RKO (cell line): ENCODE results near the gene RPP14.

Source experiments
- DNase-seq: peaks from one replicate; pipeline ENCODE4 v3.0.0-alpha.2; 2016; ENCODE audit warnings: low spot score

The RPP14 gene

DNA sequence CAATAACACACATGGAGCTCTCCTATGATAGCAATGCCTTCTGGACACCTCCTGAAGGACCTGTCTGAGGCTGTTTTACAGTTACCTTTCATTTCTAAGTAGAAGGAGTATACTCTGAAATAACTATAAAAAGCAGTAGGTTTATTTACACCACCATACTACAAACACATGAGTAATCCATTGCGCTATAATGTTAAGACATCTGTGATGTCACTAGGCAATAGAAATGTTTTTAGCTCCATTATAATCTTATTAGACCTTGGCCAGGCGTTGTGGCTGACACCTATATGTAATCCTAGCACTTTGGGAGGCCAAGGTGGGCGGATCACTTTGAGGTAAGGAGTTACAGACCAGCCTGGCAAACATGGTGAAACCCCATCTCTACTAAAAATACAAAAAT, 51.4 kb downstream of the RPP14 start:
- no peak for DNase-seq

- no peak for DNase-seq
Measured at GRCh38 chr3:58358092-58358491, 52.0 kb downstream of the RPP14 start.

DNA sequence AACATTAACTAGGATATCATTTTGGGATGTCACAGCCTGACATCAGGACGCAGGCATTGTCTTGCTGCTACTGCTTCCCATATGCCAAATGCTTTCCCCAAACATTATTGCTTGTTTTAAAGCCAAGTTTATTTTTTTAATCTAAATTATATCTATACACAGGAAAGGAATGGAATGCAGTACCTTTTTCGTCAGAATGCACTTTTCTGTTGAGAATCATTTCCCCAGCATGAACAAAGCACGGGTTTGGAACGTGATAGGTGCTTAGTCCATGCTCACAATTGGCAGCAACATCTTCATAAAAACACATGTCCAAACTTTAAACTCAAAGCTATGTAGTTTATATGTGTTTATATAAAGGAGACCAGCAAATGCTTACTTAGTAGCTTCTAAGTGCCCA, 52.8 kb downstream of the RPP14 start:
- no peak for DNase-seq

GRCh38 chr3:58359621-58360020, 53.6 kb downstream of the RPP14 start:
- no peak for DNase-seq

GRCh38 chr3:58361866-58362265, 55.8 kb downstream of the RPP14 start:
- DNase-seq, result no peak

GRCh38 chr3:58366699-58367098, 60.7 kb downstream of the RPP14 start:
- no peak for DNase-seq

GRCh38 chr3:58369038-58369437, 63.0 kb downstream of the RPP14 start:
- no peak for DNase-seq
